HepG2 (cell line): Measurements from ENCODE around the gene DAPK1. TPM values are rescaled to one million over a fixed set of nuclear protein-coding genes. Genes with fewer than 3 reads are reported as not detected.

Experiments
- ATAC-seq: fragments of 200-7000 bp; cut with Tn5 transposase; 3 replicates; pipeline ENCODE4 v1.9.1; 2020; ENCODE audit warnings: mild to moderate bottlenecking, moderate library complexity
- BruUV-seq: library from RNA; stranded (reverse); fragments of 400-500 nt; replicated peaks from 2 replicates; lab custom pipeline; 2021; lab: Mats Ljungman, UMichigan
- CTCF ChIA-PET: fragments of 300-600 bp; formaldehyde crosslinking; extraction: SDS; loops from one replicate; lab custom pipeline; 2021; ENCODE audit warnings: low total read pairs, inconsistent platforms, low intra/inter-chr PET ratio; lab: Yijun Ruan, JAX
- POLR2A ChIA-PET: fragments of 350-600 bp; sonication (Branson Sonifier 250); formaldehyde crosslinking; loops from one replicate; lab custom pipeline; 2020; ENCODE audit warnings: antibody characterized with exemption, inconsistent platforms; lab: Yijun Ruan, JAX
- DNase-seq: peaks from one replicate; pipeline ENCODE4 v3.0.0-alpha.2; 2015; ENCODE audit warnings: low spot score
- FAIRE-seq: peaks from 3 replicates; lab custom pipeline; 2011; peaks lifted over from hg19 to GRCh38; lab: Jason Lieb, UNC
- H2AFZ ChIP-seq: one replicate; pipeline ENCODE4 v1.6.1; 2011; ENCODE audit warnings: low read length, inconsistent platforms
- H3K27ac ChIP-seq: fragments of 300-600 bp; 3 replicates; pipeline ENCODE4 v1.8.0; 2011; ENCODE audit warnings: mixed run types, mild to moderate bottlenecking, mixed read lengths, low read length, inconsistent platforms; ENCODE audit not compliant: insufficient read depth; ENCODE audit errors: extremely low read length
- H3K27me3 ChIP-seq, 2 experiments: fragments of 200-600 bp in 1 of 2; 2 replicates in 1 of 2; 3 replicates in 1 of 2; pipeline versions ENCODE4 v1.6.0 to v1.8.0; 2011; ENCODE audit warnings: low read length in 2 of 2, mild to moderate bottlenecking in 2 of 2, moderate library complexity in 2 of 2, inconsistent platforms in 1 of 2; ENCODE audit not compliant: insufficient read depth in 2 of 2, control insufficient read depth in 1 of 2
- H3K36me3 ChIP-seq, 2 experiments: fragments of 200-600 bp in 1 of 2; replicated peaks in 1 of 2; 2 replicates in 1 of 2; 3 replicates in 1 of 2; pipeline versions ENCODE4 v1.5.1 to v1.8.0; 2011; ENCODE audit warnings: low read length in 2 of 2, inconsistent platforms in 1 of 2; ENCODE audit not compliant: insufficient read depth in 2 of 2, control insufficient read depth in 1 of 2
- H3K4me1 ChIP-seq: 2 replicates; pipeline ENCODE4 v1.5.1; 2012; ENCODE audit warnings: low read length, inconsistent platforms; ENCODE audit not compliant: insufficient read depth
- H3K4me2 ChIP-seq: 2 replicates; pipeline ENCODE4 v1.6.0; 2011; ENCODE audit warnings: low read depth, low read length, inconsistent platforms
- H3K4me3 ChIP-seq, 3 experiments: fragments of 200-600 bp in 1 of 3; sonication (generic), shearing (Covaris generic) in 1 of 3; replicated peaks in 1 of 3; 2 replicates each; pipeline ENCODE4 v1.5.1; 2011 to 2016; ENCODE audit warnings: low read length in 3 of 3, inconsistent platforms in 2 of 3, low read depth in 2 of 3, mild to moderate bottlenecking in 2 of 3, control low read depth in 1 of 3, mixed read lengths in 1 of 3; ENCODE audit not compliant: insufficient read depth in 1 of 3
- H3K79me2 ChIP-seq: one replicate; pipeline ENCODE4 v1.6.1; 2011; ENCODE audit warnings: low read length, inconsistent platforms; ENCODE audit not compliant: insufficient read depth
- H3K9ac ChIP-seq: 2 replicates; pipeline ENCODE4 v1.6.0; 2011; ENCODE audit warnings: mild to moderate bottlenecking, low read depth, low read length, inconsistent platforms; ENCODE audit not compliant: insufficient read depth
- H3K9me3 ChIP-seq: 2 replicates; pipeline ENCODE4 v1.5.1; 2012; ENCODE audit warnings: mild to moderate bottlenecking, low read length
- H4K20me1 ChIP-seq: 2 replicates; pipeline ENCODE4 v1.6.0; 2011; ENCODE audit warnings: inconsistent platforms, mild to moderate bottlenecking, low read length, moderate library complexity; ENCODE audit not compliant: insufficient read depth
- IRX3 ChIP-seq: sonication (generic); formaldehyde crosslinking; IDR thresholded peaks from 2 replicates; pipeline ENCODE4 v1.8.1; 2023; ENCODE audit warnings: mild to moderate bottlenecking, low read depth, missing genetic modification reagents, borderline replicate concordance
- TOE1 ChIP-seq: sonication (generic); formaldehyde crosslinking; IDR thresholded peaks from 2 replicates; pipeline ENCODE4 v1.4.0; 2020; ENCODE audit warnings: mild to moderate bottlenecking, missing genetic modification reagents
- ZXDC ChIP-seq: sonication (generic); formaldehyde crosslinking; IDR thresholded peaks from 2 replicates; pipeline ENCODE4 v1.5.0; 2020; ENCODE audit warnings: mild to moderate bottlenecking, missing genetic modification reagents
- WGBS: methylation state at CpG from one replicate; pipeline ENCODE4 v1.1.6; 2017; ENCODE audit warnings: low lambda C conversion rate; 5-methylcytosine and 5-hydroxymethylcytosine counted together
- in situ Hi-C: cut with HindIII; loops from 2 replicates; pipeline ENCODE4 v1.10.0; 2017; ENCODE audit warnings: low pct_unique_long_range_greater_than_20kb; ENCODE audit not compliant: extremely low pct_ligation_motif_present
- intact Hi-C: fragments of 100-400 bp; cut with micrococcal nuclease; formaldehyde crosslinking; loops from one replicate; pipeline ENCODE4 v1.10.0; 2022; ENCODE audit not compliant: unreplicated experiment
- polyA plus RNA-seq, 8 experiments: library from polyadenylated mRNA; depleted of rRNA in 3 of 8; stranded (reverse) in 7 of 8; unstranded in 1 of 8; fragments of >200 nt; fragmentation: Illumina TruSeq in 4 of 8; extraction: Trizol in 4 of 8; gene quantifications; 2 replicates each; pipeline versions ENCODE4 v1.2.1 to v1.2.3, GENCODE V29; 2011 to 2016; ENCODE audit warnings: low read depth in 4 of 8, missing spikeins in 1 of 8, mixed read lengths in 1 of 8; ENCODE audit not compliant: insufficient read depth in 1 of 8
- total RNA-seq, 5 experiments: library from RNA; depleted of rRNA; stranded (reverse); fragments of >200 nt; fragmentation: Illumina TruSeq; extraction: Trizol; gene quantifications; 2 replicates each; pipeline ENCODE4 v1.2.3, GENCODE V29; 2016; ENCODE audit warnings: low read depth in 1 of 5

The DAPK1 gene
- total and polyA plus RNA-seq, 2 of the 13 experiments (the other 11 are each of a cell fraction or from before 2014, with no cell fraction given): 35.7 to 35.9 TPM

- DNase-seq: no peak
- POLR2A ChIA-PET: interaction anchor here (1.0 to 2.2 kb wide), 2 partner anchors 34 to 40 kb away, joined by 3 to 7 read pairs; no protein-coding TSS in a partner anchor
- Histone ChIP-seq H3K4me2 (no peak overlapping the region), H3K79me2 (no peaks in the 10 kb centered on the region), H3K27me3 (no peaks in the 10 kb centered on the region), H3K27ac (peak overlapping the region; percentile 93), H3K36me3 (peaks cover 1 to 37% of the 10 kb centered on the region in 2 experiments; a peak in 4 of 5 replicates)
- in situ Hi-C loops: no loop called here
- TF ChIP-seq TOE1 (no peak), IRX3 (CRISPR knock-in tag) (no peak), ZXDC (CRISPR knock-in tag) (no peak)
- TF ChIP-seq, all 625 proteins: peak for 0
- H2AFZ ChIP-seq: no peak overlapping the region
- H3K9ac ChIP-seq: no peak overlapping the region
- WGBS: 89% methylated on average over 12 of the region's 12 CpGs
- peaks cover 51% of the 10 kb centered on the region for H3K4me1 ChIP-seq
- no peaks in the 10 kb centered on the region for H4K20me1 ChIP-seq
- intact Hi-C loops: loop anchor here (5.0 kb wide), 1 partner anchor 113 kb away; the partner anchor contains the start of gene DAPK1
- no peak overlapping the region for H3K4me3 ChIP-seq
- ATAC-seq (no peak), FAIRE-seq (no peak)
- CTCF ChIA-PET: no interaction called here
- H3K9me3 ChIP-seq: no peaks in the 10 kb centered on the region
- BruUV-seq: no TSS peak
These were observed 112.8 kb downstream of the DAPK1 start for GRCh38 chr9:87610200-87611155.
